IMR-90 (cell line): ENCODE results near the gene CATSPER3. TPM values are rescaled to one million over a fixed set of nuclear protein-coding genes. Genes with fewer than 3 reads are reported as not detected.

Experiments
- ATAC-seq: fragments of 200-7000 bp; cut with Tn5 transposase; 2 replicates; pipeline ENCODE4 v1.9.1; 2020; ENCODE audit warnings: low read depth, mild to moderate bottlenecking, moderate library complexity
- BruUV-seq: library from RNA; stranded (reverse); fragments of 400-500 nt; replicated peaks from 2 replicates; lab custom pipeline; 2021; lab: Mats Ljungman, UMichigan
- CTCF ChIA-PET: fragments of 300-600 bp; formaldehyde crosslinking; extraction: SDS; loops from one replicate; lab custom pipeline; 2021; ENCODE audit warnings: antibody characterized with exemption; lab: Yijun Ruan, JAX
- POLR2A ChIA-PET: fragments of 300-600 bp; sonication (Branson Sonifier 250); formaldehyde crosslinking; loops from one replicate; lab custom pipeline; 2022; ENCODE audit warnings: antibody characterized with exemption; ENCODE audit not compliant: unreplicated experiment; lab: Charles Lee
- DNase-seq: peaks from one replicate; pipeline ENCODE4 v3.0.0; 2013
- H2AFZ ChIP-seq: replicated peaks from 2 replicates; pipeline ENCODE3; 2013; ENCODE audit warnings: low read length, mild to moderate bottlenecking; ENCODE audit not compliant: poor library complexity
- H2AK5ac ChIP-seq: 2 replicates; pipeline ENCODE4 v1.6.1; 2013; ENCODE audit warnings: low read depth, low read length, inconsistent platforms
- H2AK9ac ChIP-seq: replicated peaks from 2 replicates; pipeline ENCODE3; 2013; ENCODE audit warnings: mild to moderate bottlenecking, low read depth, low read length, moderate library complexity; ENCODE audit not compliant: poor library complexity
- H2BK120ac ChIP-seq: 2 replicates; pipeline ENCODE4 v1.6.1; 2013; ENCODE audit warnings: low read depth, low read length, inconsistent platforms
- H2BK15ac ChIP-seq: 3 replicates; pipeline ENCODE4 v1.6.1; 2013; ENCODE audit warnings: low read depth, low read length, inconsistent platforms
- H2BK20ac ChIP-seq: 2 replicates; pipeline ENCODE4 v1.6.1; 2013; ENCODE audit warnings: low read depth, mild to moderate bottlenecking, inconsistent platforms, low read length, moderate library complexity
- H2BK5ac ChIP-seq: 2 replicates; pipeline ENCODE4 v1.6.1; 2013; ENCODE audit warnings: mild to moderate bottlenecking, low read depth, low read length, inconsistent platforms; ENCODE audit not compliant: poor library complexity, severe bottlenecking
- H3K14ac ChIP-seq: replicated peaks from 2 replicates; pipeline ENCODE4 v1.6.1; 2013; ENCODE audit warnings: low read depth, low read length, inconsistent platforms
- H3K18ac ChIP-seq: 2 replicates; pipeline ENCODE4 v1.6.1; 2013; ENCODE audit warnings: low read depth, low read length, control low read depth
- H3K23ac ChIP-seq: 2 replicates; pipeline ENCODE4 v1.6.1; 2013; ENCODE audit warnings: low read depth, low read length, inconsistent platforms
- H3K27ac ChIP-seq: 2 replicates; pipeline ENCODE4 v1.5.1; 2013; ENCODE audit warnings: mild to moderate bottlenecking, control low read depth, low read length; ENCODE audit not compliant: insufficient read depth
- H3K27me3 ChIP-seq: 2 replicates; pipeline ENCODE4 v1.6.1; 2013; ENCODE audit warnings: low read length; ENCODE audit not compliant: control insufficient read depth, insufficient read depth
- H3K36me3 ChIP-seq: 2 replicates; pipeline ENCODE4 v1.6.1; 2013; ENCODE audit warnings: low read length, mixed read lengths; ENCODE audit not compliant: control insufficient read depth, insufficient read depth
- H3K4ac ChIP-seq: 2 replicates; pipeline ENCODE4 v1.6.1; 2013; ENCODE audit warnings: low read depth, low read length, inconsistent platforms
- H3K4me1 ChIP-seq: 2 replicates; pipeline ENCODE4 v1.6.1; 2013; ENCODE audit warnings: low read length, mixed read lengths; ENCODE audit not compliant: control insufficient read depth, insufficient read depth
- H3K4me2 ChIP-seq: 2 replicates; pipeline ENCODE4 v1.6.1; 2013; ENCODE audit warnings: low read depth, mild to moderate bottlenecking, control low read depth, low read length, moderate library complexity
- H3K4me3 ChIP-seq: 2 replicates; pipeline ENCODE4 v1.5.1; 2013; ENCODE audit warnings: low read depth, mild to moderate bottlenecking, control low read depth, low read length, moderate library complexity; ENCODE audit not compliant: insufficient read depth
- H3K56ac ChIP-seq: 2 replicates; pipeline ENCODE4 v1.6.1; 2013; ENCODE audit warnings: low read length, inconsistent platforms; ENCODE audit not compliant: insufficient read depth; ENCODE audit errors: extremely low read depth
- H3K79me1 ChIP-seq, 2 experiments: 2 replicates each; pipeline ENCODE4 v1.6.1; 2013; ENCODE audit warnings: low read length in 2 of 2, inconsistent platforms in 1 of 2, low read depth in 1 of 2
- H3K9ac ChIP-seq: 2 replicates; pipeline ENCODE4 v1.6.1; 2013; ENCODE audit warnings: low read depth, low read length, control low read depth
- H3K9me1 ChIP-seq: 2 replicates; pipeline ENCODE4 v1.6.1; 2013; ENCODE audit warnings: low read length, inconsistent platforms; ENCODE audit not compliant: insufficient read depth
- H3K9me3 ChIP-seq: 2 replicates; pipeline ENCODE4 v1.6.1; 2013; ENCODE audit warnings: low read length; ENCODE audit not compliant: control insufficient read depth, insufficient read depth
- H4K20me1 ChIP-seq: 2 replicates; pipeline ENCODE4 v1.6.1; 2013; ENCODE audit warnings: low read length, inconsistent platforms; ENCODE audit not compliant: insufficient read depth
- H4K5ac ChIP-seq: 2 replicates; pipeline ENCODE4 v1.6.1; 2013; ENCODE audit warnings: mild to moderate bottlenecking, low read depth, low read length, control low read depth
- H4K8ac ChIP-seq, 2 experiments: 2 replicates each; pipeline ENCODE4 v1.6.1; 2013; ENCODE audit warnings: low read depth in 2 of 2, low read length in 2 of 2, control low read depth in 1 of 2, inconsistent platforms in 1 of 2
- H4K91ac ChIP-seq: 2 replicates; pipeline ENCODE4 v1.6.1; 2013; ENCODE audit warnings: low read depth, low read length, inconsistent platforms; ENCODE audit not compliant: insufficient read depth
- RFX5 ChIP-seq: IDR thresholded peaks from 2 replicates; pipeline ENCODE4 v1.8.0; 2012; ENCODE audit warnings: low read depth, mild to moderate bottlenecking, low read length, moderate library complexity
- WGBS, 2 experiments: methylation state at CpG; one replicate each; pipeline versions ENCODE4 v1.1.5 to v1.1.7; 2013; ENCODE audit warnings: missing lambda C conversion rate in 2 of 2; ENCODE audit not compliant: insufficient read length in 1 of 2; ENCODE audit errors: extremely low coverage in 2 of 2; 5-methylcytosine and 5-hydroxymethylcytosine counted together
- dilution Hi-C: fragments of 300-500 bp; cut with HindIII; formaldehyde crosslinking; loops from one replicate; pipeline ENCODE4 v1.14.3; 2018; ENCODE audit warnings: low sequenced_read_pairs; ENCODE audit not compliant: unreplicated experiment
- in situ Hi-C: fragments of 300-500 bp; cut with MboI; formaldehyde crosslinking; loops from 3 replicates; pipeline ENCODE4 v1.14.3; 2019; ENCODE audit warnings: low sequenced_read_pairs, inconsistent platforms, mixed read lengths
- intact Hi-C: fragments of 100-400 bp; cut with micrococcal nuclease; formaldehyde crosslinking; loops from 2 replicates; pipeline ENCODE4 v1.10.0; 2022
- polyA plus RNA-seq, 3 experiments: library from polyadenylated mRNA; depleted of rRNA; stranded (reverse); fragments of >200 nt; gene quantifications; 2 replicates each; pipeline ENCODE4 v1.2.3, GENCODE V29; 2012; ENCODE audit warnings: low replicate concordance in 1 of 3
- total RNA-seq: library from RNA; depleted of rRNA; stranded (reverse); fragments of >200 nt; gene quantifications from 2 replicates; pipeline ENCODE4 v1.2.3, GENCODE V29; 2012

The CATSPER3 gene
- total and polyA plus RNA-seq, 2 of the 4 experiments (the other 2 are of a cell fraction): under 0.01 to 0.12 TPM

DNA sequence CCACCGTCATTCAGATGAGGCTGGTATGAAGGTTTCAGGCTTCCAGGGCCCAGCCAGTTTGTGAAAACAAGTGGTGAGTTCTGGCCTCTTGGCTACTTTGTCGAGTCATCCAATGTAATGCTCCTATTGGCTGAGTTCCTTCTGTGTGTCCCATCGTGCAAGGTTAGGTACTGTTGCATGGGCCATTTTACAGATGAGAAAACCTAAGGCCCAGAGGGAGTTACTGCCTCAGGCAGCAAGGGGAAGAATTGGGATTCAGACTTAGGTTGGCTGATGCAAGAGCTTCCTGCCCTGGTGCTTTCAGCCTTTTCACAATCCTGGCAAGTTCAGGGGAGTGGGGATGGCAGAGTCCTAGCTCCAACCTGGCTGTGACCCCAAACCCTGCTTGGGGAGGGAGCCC, 83.7 kb downstream of the CATSPER3 start:
- H3K36me3 ChIP-seq: no peaks in the 10 kb centered on the region
- no peak overlapping the region for H4K8ac ChIP-seq
- H3K9me1 ChIP-seq: peaks cover 7% of the 10 kb centered on the region; the same call in 1 of the 2 replicates
- 0 out of 2 replicates have a peak overlapping the region, but pooled peaks have one; percentile 29 for H3K14ac ChIP-seq
- no peak for TF ChIP-seq RFX5
- no peak overlapping the region for H2AK9ac ChIP-seq
- H2BK5ac ChIP-seq: no peak overlapping the region
- ATAC-seq: no peak
- DNase-seq: no peak
- H2BK15ac ChIP-seq: no peak overlapping the region
- intact Hi-C loops (no loop called here), dilution Hi-C loops (no loop called here), in situ Hi-C loops (no loop called here)
- H2BK20ac ChIP-seq: no peak overlapping the region
- H3K23ac ChIP-seq: peak overlapping the region; percentile 36
- no peaks in the 10 kb centered on the region; the same call in 1 of the 2 replicates for H4K20me1 ChIP-seq
- no peak overlapping the region for H3K56ac ChIP-seq
- CTCF ChIA-PET: no interaction called here
- H4K91ac ChIP-seq: no peak overlapping the region
- peaks cover 31% of the 10 kb centered on the region for H3K27me3 ChIP-seq
- peaks cover 12% of the 10 kb centered on the region; the same call in 1 of the 2 replicates for H3K4me1 ChIP-seq
- H3K4ac ChIP-seq: peak overlapping the region; percentile 26; the same call in 1 of the 2 replicates
- no peaks in the 10 kb centered on the region for H3K79me1 ChIP-seq
- no peaks in the 10 kb centered on the region for H3K9me3 ChIP-seq
- POLR2A ChIA-PET: no interaction called here
- 30% methylated on average over 2 of the region's 3 CpGs; no CpG with 5 or more reads in 1 of the 2 experiments for WGBS, 2 experiments
- no peak overlapping the region for H4K5ac ChIP-seq
- no peak overlapping the region for H3K4me2 ChIP-seq
- no peak overlapping the region for H3K27ac ChIP-seq
- H3K18ac ChIP-seq: no peak overlapping the region
- H3K9ac ChIP-seq: no peak overlapping the region
- no TSS peak for BruUV-seq
- H2AK5ac ChIP-seq: peak overlapping the region; percentile 7; the same call in 1 of the 2 replicates
- H2AFZ ChIP-seq: peak overlapping the region; percentile 10
- H3K4me3 ChIP-seq: no peak overlapping the region
- 0 out of 2 replicates have a peak overlapping the region, but pooled peaks have one; percentile 4 for H2BK120ac ChIP-seq
